Trophoblast cell (in vitro differentiated cells and primary cell): Measurements from ENCODE around the gene SIAH1.

Experiments
- DNase-seq, 2 donors: peaks; one replicate each; pipeline ENCODE4 v3.0.0-alpha.2; 2016
- H2AFZ ChIP-seq: 2 replicates; pipeline ENCODE4 v1.6.1; 2013; ENCODE audit warnings: low read length, moderate library complexity, mild to moderate bottlenecking; ENCODE audit not compliant: insufficient read depth, poor library complexity
- H2AK5ac ChIP-seq: 2 replicates; pipeline ENCODE4 v1.6.1; 2013; ENCODE audit warnings: mild to moderate bottlenecking, low read length
- H2BK120ac ChIP-seq: 2 replicates; pipeline ENCODE4 v1.6.1; 2013; ENCODE audit warnings: low read length, mild to moderate bottlenecking, moderate library complexity; ENCODE audit not compliant: insufficient read depth, poor library complexity
- H2BK12ac ChIP-seq: 2 replicates; pipeline ENCODE4 v1.6.1; 2013; ENCODE audit warnings: mild to moderate bottlenecking, low read length, moderate library complexity
- H2BK5ac ChIP-seq: 2 replicates; pipeline ENCODE4 v1.6.1; 2013; ENCODE audit warnings: low read length, low read depth, moderate library complexity, mild to moderate bottlenecking; ENCODE audit not compliant: poor library complexity
- H3K14ac ChIP-seq: 2 replicates; pipeline ENCODE4 v1.6.1; 2013; ENCODE audit warnings: mild to moderate bottlenecking, low read length
- H3K18ac ChIP-seq: 2 replicates; pipeline ENCODE4 v1.6.1; 2013; ENCODE audit warnings: mild to moderate bottlenecking, low read length
- H3K23ac ChIP-seq: 2 replicates; pipeline ENCODE4 v1.6.1; 2013; ENCODE audit warnings: low read length
- H3K27ac ChIP-seq: 2 replicates; pipeline ENCODE4 v1.5.1; 2013; ENCODE audit warnings: low read depth, mild to moderate bottlenecking, inconsistent platforms, low read length, moderate library complexity
- H3K27me3 ChIP-seq: 2 replicates; pipeline ENCODE4 v1.6.1; 2013; ENCODE audit warnings: inconsistent platforms, mild to moderate bottlenecking, low read length, moderate library complexity; ENCODE audit not compliant: insufficient read depth
- H3K36me3 ChIP-seq, 2 experiments: 1 replicate in 1 of 2; 2 replicates in 1 of 2; pipeline ENCODE4 v1.6.1; 2013; ENCODE audit warnings: low read length in 2 of 2, mild to moderate bottlenecking in 2 of 2, moderate library complexity in 1 of 2; ENCODE audit not compliant: insufficient read depth in 2 of 2, control insufficient read depth in 1 of 2
- H3K4ac ChIP-seq: 2 replicates; pipeline ENCODE4 v1.6.1; 2013; ENCODE audit warnings: low read depth, mild to moderate bottlenecking, low read length, moderate library complexity
- H3K4me1 ChIP-seq, 2 experiments: 1 replicate in 1 of 2; 2 replicates in 1 of 2; pipeline ENCODE4 v1.6.1; 2013; ENCODE audit warnings: low read length in 2 of 2, mild to moderate bottlenecking in 2 of 2, moderate library complexity in 1 of 2; ENCODE audit not compliant: insufficient read depth in 2 of 2, control insufficient read depth in 1 of 2
- H3K4me2 ChIP-seq: 2 replicates; pipeline ENCODE4 v1.6.1; 2013; ENCODE audit warnings: inconsistent platforms, mild to moderate bottlenecking, low read length, moderate library complexity
- H3K4me3 ChIP-seq: 2 replicates; pipeline ENCODE4 v1.5.1; 2013; ENCODE audit warnings: mild to moderate bottlenecking, low read depth, low read length, inconsistent platforms
- H3K79me1 ChIP-seq: one replicate; pipeline ENCODE4 v1.6.1; 2013; ENCODE audit warnings: low read length
- H3K79me2 ChIP-seq: 2 replicates; pipeline ENCODE4 v1.6.1; 2013; ENCODE audit warnings: low read length, mild to moderate bottlenecking; ENCODE audit not compliant: control insufficient read depth, insufficient read depth, poor library complexity
- H3K9ac ChIP-seq: 2 replicates; pipeline ENCODE4 v1.6.1; 2013; ENCODE audit warnings: mild to moderate bottlenecking, low read length
- H3K9me3 ChIP-seq: 2 replicates; pipeline ENCODE4 v1.6.1; 2013; ENCODE audit warnings: low read depth, mild to moderate bottlenecking, control low read depth, inconsistent platforms, low read length; ENCODE audit not compliant: insufficient read depth
- H4K12ac ChIP-seq: 2 replicates; pipeline ENCODE4 v1.6.1; 2013; ENCODE audit warnings: low read depth, mild to moderate bottlenecking, low read length, moderate library complexity
- H4K8ac ChIP-seq: 2 replicates; pipeline ENCODE4 v1.6.1; 2013; ENCODE audit warnings: low read depth, mild to moderate bottlenecking, low read length, moderate library complexity
- H4K91ac ChIP-seq: one replicate; pipeline ENCODE4 v1.6.1; 2013; ENCODE audit warnings: low read depth, mild to moderate bottlenecking, low read length, moderate library complexity
- WGBS: extraction: QIAGEN DNeasy Blood & Tissue Kit; methylation state at CpG from one replicate; pipeline ENCODE4 v1.1.7; 2013; ENCODE audit warnings: missing lambda C conversion rate; ENCODE audit not compliant: insufficient read length, insufficient coverage; ENCODE audit errors: extremely low coverage; 5-methylcytosine and 5-hydroxymethylcytosine counted together

SIAH1 gene

DNA sequence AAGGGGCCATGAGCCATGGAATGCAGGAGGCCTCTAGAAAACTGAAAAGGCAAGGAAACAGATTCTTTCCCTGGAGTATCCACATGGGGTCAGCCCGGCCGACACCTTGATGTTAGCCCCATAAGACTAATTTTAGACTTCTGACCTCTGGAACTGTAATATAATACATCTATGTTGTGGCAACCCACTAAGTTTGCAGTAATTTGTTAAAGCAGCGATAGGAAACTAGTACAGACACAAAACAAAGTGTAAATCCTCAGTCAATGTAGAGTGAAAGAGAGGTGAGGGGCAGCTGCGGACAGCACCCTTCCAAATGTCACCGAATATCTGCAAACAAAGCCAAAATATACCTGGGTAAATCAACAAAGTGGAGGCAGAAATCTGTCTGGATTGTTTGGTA is 7.2 kb upstream of the SIAH1 start:
- no peak overlapping the region for H3K23ac ChIP-seq
- H3K79me1 ChIP-seq: peaks cover 2% of the 10 kb centered on the region
- H3K18ac ChIP-seq: no peak overlapping the region
- no peak overlapping the region for H2BK12ac ChIP-seq
- WGBS: no CpG with 5 or more reads among the region's 5 CpGs
- H3K36me3 ChIP-seq: no peaks in the 10 kb centered on the region
- H3K14ac ChIP-seq: no peak overlapping the region
- H2AK5ac ChIP-seq: no peak overlapping the region
- no peak overlapping the region for H2BK5ac ChIP-seq
- no peak overlapping the region for H4K12ac ChIP-seq
- H3K27ac ChIP-seq: no peak overlapping the region
- no peak overlapping the region for H3K4me3 ChIP-seq
- H3K4ac ChIP-seq: no peak overlapping the region
- peaks cover 0 to 2% of the 10 kb centered on the region in 2 experiments for H3K4me1 ChIP-seq
- no peak overlapping the region for H4K91ac ChIP-seq
- H3K4me2 ChIP-seq: no peak overlapping the region
- no peak for DNase-seq
- no peak overlapping the region for H4K8ac ChIP-seq
- no peaks in the 10 kb centered on the region for H3K9me3 ChIP-seq
- H2AFZ ChIP-seq: no peak overlapping the region
- no peaks in the 10 kb centered on the region for H3K27me3 ChIP-seq
- H3K79me2 ChIP-seq: no peaks in the 10 kb centered on the region
- no peak overlapping the region for H3K9ac ChIP-seq
- H2BK120ac ChIP-seq: no peak overlapping the region

GRCh38 chr16:48386559-48387312 is 1.5 kb upstream of the SIAH1 start:
- no peak overlapping the region for H4K91ac ChIP-seq
- no CpG with 5 or more reads among the region's 17 CpGs for WGBS
- no peak overlapping the region for H3K9ac ChIP-seq
- peaks cover 21% of the 10 kb centered on the region for H3K79me2 ChIP-seq
- no peak overlapping the region for H3K18ac ChIP-seq
- no peak for DNase-seq
- H2BK120ac ChIP-seq: no peak overlapping the region
- H2AK5ac ChIP-seq: peak overlapping the region; percentile 53
- H2AFZ ChIP-seq: no peak overlapping the region
- peaks cover 17% of the 10 kb centered on the region for H3K79me1 ChIP-seq
- H3K4me2 ChIP-seq: no peak overlapping the region
- no peaks in the 10 kb centered on the region for H3K36me3 ChIP-seq
- no peaks in the 10 kb centered on the region for H3K9me3 ChIP-seq
- H2BK5ac ChIP-seq: no peak overlapping the region
- H3K14ac ChIP-seq: no peak overlapping the region
- no peak overlapping the region for H2BK12ac ChIP-seq
- H4K8ac ChIP-seq: peak overlapping the region; percentile 31
- no peak overlapping the region for H3K23ac ChIP-seq
- no peak overlapping the region for H4K12ac ChIP-seq
- no peaks in the 10 kb centered on the region for H3K4me1 ChIP-seq
- H3K27ac ChIP-seq: no peak overlapping the region
- H3K4ac ChIP-seq: no peak overlapping the region
- no peaks in the 10 kb centered on the region for H3K27me3 ChIP-seq
- no peak overlapping the region for H3K4me3 ChIP-seq

DNA sequence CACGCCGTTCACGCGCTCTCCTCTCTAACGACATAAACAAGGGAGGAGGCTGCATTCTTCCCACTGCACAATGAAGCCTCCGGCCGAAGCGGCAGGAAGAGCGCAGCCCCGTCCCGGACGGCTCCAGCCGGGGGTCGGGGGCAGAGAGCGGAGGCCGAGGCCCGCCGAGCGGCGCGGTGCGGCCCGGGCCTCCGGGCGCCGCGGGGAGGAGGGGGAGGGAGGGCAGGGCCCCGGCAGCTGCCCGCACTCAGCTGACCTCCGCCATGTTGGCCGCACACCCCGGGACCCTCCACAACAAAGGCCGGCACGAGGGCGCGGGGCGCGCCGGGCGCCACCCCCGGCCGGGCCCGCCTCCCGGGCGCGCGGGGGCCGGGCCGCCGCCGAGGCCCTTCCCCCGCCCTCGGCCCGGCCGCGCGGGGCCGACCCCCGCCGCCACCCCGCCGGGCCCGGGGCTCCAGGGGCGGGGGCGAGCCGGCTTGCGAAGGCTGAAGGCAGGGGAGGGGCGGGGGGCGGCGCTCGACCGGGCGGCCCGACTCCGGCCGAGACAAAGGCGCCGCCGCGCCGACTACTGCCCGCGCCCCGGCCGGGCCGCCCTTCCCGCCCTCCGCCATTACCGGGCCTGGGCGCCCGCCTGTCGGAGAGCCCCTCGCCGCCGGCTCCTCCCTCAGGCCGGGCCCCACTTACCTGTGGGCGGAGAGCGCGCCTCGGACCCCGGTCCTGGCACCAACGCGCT is 527 bp downstream of the SIAH1 start:
- Histone ChIP-seq H3K9me3 (no peaks in the 10 kb centered on the region), H2BK12ac (peak overlapping the region; percentile 72), H3K9ac (peak overlapping the region; percentile 99), H3K14ac (peak overlapping the region; percentile 100), H3K18ac (peak overlapping the region; percentile 99), H2BK120ac (peak overlapping the region; percentile 100), H4K8ac (peak overlapping the region; percentile 100), H3K27ac (peak overlapping the region; percentile 100), H3K79me2 (peaks cover 30% of the 10 kb centered on the region), H2AK5ac (peak overlapping the region; percentile 99), H3K4me1 (no peaks in the 10 kb centered on the region), H3K27me3 (no peaks in the 10 kb centered on the region), H3K79me1 (peaks cover 17% of the 10 kb centered on the region), H3K36me3 (no peaks in the 10 kb centered on the region), H4K12ac (peak overlapping the region; percentile 100), H3K23ac (no peak overlapping the region), H3K4me3 (peak overlapping the region; percentile 96), H3K4me2 (peak overlapping the region; percentile 68), H2BK5ac (peak overlapping the region; percentile 100), H4K91ac (peak overlapping the region; percentile 100), H3K4ac (peak overlapping the region; percentile 100), H2AFZ (peak overlapping the region; percentile 98)
- DNase-seq: peak; percentile 30 to 65
- WGBS: no CpG with 5 or more reads among the region's 103 CpGs

DNA sequence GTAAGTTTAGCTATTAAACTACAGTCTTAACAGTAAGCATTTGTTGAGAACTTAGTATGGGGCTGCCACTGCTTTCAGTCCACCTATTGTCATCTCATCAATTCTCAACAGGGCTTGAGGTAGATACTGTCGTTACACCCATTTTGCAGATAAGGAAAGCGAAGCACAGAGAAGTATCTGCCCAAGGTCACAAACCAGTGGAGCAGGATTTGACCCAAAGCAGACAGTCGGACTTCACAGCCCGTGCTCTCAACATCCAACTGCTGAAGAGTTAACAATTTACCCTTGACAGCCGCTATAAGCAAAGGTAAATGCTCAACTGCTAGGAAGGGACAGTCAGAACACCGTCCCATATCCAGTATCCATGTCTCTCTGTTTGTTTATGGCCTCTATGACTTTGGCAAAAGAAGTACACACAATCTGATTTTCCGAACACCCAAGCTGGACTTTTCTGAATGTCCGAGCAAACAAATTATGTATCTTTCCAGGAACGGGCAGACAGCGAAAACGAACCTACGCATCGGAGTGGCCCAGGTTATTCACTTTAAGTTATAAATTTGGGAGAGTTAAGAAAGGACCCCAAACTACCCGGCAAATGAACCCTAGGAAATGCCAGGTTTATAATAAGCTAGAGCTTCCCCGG is 1.2 kb downstream of the SIAH1 start:
- no CpG with 5 or more reads among the region's 15 CpGs for WGBS
- Histone ChIP-seq H3K23ac (no peak overlapping the region), H3K4me2 (peak overlapping the region; percentile 68), H3K14ac (peak overlapping the region; percentile 97), H4K91ac (peak overlapping the region; percentile 98), H2BK5ac (peak overlapping the region; percentile 96), H3K9me3 (no peaks in the 10 kb centered on the region), H2BK120ac (peak overlapping the region; percentile 93), H3K4me3 (peak overlapping the region; percentile 96), H2AFZ (peak overlapping the region; percentile 68), H3K27me3 (no peaks in the 10 kb centered on the region), H3K18ac (peak overlapping the region; percentile 99), H2BK12ac (peak overlapping the region; percentile 72), H2AK5ac (peak overlapping the region; percentile 87), H3K27ac (peak overlapping the region; percentile 100), H3K36me3 (no peaks in the 10 kb centered on the region), H3K9ac (peak overlapping the region; percentile 96), H3K79me1 (peaks cover 17% of the 10 kb centered on the region), H3K4me1 (no peaks in the 10 kb centered on the region), H3K4ac (peak overlapping the region; percentile 35), H4K12ac (peak overlapping the region; percentile 97), H4K8ac (peak overlapping the region; percentile 98), H3K79me2 (peaks cover 32% of the 10 kb centered on the region)
- DNase-seq: peak; percentile 54 to 77
